Mucosa of rectum (tissue), 2 donors: ENCODE data around the gene SMIM10L2A.
"Not testable (repeated sequence)": the region's sequence is repeated elsewhere in the genome, so short reads cannot be mapped to it uniquely, and the experiment has no call there.

ENCODE experiments used
- H3K27ac ChIP-seq, 2 donors: one replicate each; pipeline ENCODE4 v1.7.0; 2013; ENCODE audit warnings: inconsistent platforms in 2 of 2, low read depth in 2 of 2, low read length in 2 of 2
- H3K27me3 ChIP-seq, 2 donors: one replicate each; pipeline ENCODE4 v1.7.0; 2013; ENCODE audit warnings: low read length in 2 of 2; ENCODE audit not compliant: control insufficient read depth in 2 of 2, insufficient read depth in 2 of 2
- H3K36me3 ChIP-seq, 2 donors: one replicate each; pipeline ENCODE4 v1.7.0; 2013; ENCODE audit warnings: low read length in 2 of 2; ENCODE audit not compliant: control insufficient read depth in 2 of 2, insufficient read depth in 2 of 2
- H3K4me1 ChIP-seq, 2 donors: one replicate each; pipeline ENCODE4 v1.7.0; 2013; ENCODE audit warnings: low read length in 2 of 2, mild to moderate bottlenecking in 1 of 2; ENCODE audit not compliant: control insufficient read depth in 2 of 2, insufficient read depth in 2 of 2
- H3K4me3 ChIP-seq, 2 donors: one replicate each; pipeline ENCODE4 v1.7.0; 2013; ENCODE audit warnings: low read length in 2 of 2
- H3K9ac ChIP-seq, 2 donors: one replicate each; pipeline ENCODE4 v1.7.0; 2013; ENCODE audit warnings: low read length in 2 of 2, low read depth in 1 of 2, mild to moderate bottlenecking in 1 of 2
- H3K9me3 ChIP-seq, 2 donors: one replicate each; pipeline ENCODE4 v1.7.0; 2013; ENCODE audit warnings: low read length in 2 of 2; ENCODE audit not compliant: control insufficient read depth in 2 of 2
- donor health status: healthy.
- donor health status: Normal muscosa, but diverticular disease.

The SMIM10L2A gene

DNA sequence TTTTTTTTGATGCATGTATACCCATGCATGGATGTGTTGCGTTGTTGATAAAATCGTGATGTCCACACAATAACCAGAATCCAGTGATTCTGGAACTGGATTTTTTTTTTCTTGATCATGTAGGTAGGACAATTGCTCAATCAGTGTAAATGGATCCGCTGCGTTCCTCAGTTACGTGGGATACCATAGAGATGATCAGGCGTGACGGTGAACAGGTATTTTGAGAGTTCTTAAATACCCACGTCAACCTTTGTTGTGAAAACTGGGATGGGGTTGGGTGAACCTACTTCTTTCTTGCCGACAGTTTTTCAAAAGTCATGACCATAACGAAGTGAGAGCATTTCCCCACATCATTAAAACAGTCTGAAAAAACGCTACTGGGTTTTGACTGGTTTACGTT is 913 bp upstream of the SMIM10L2A start:
- Histone ChIP-seq H3K4me3 (no peak overlapping the region), H3K9me3 (no peaks in the 10 kb centered on the region), H3K36me3 (no peaks in the 10 kb centered on the region), H3K9ac (no peak overlapping the region), H3K27ac (no peak overlapping the region), H3K4me1 (no peaks in the 10 kb centered on the region), H3K27me3 (peaks cover 0 to 3% of the 10 kb centered on the region in 2 donors)

DNA sequence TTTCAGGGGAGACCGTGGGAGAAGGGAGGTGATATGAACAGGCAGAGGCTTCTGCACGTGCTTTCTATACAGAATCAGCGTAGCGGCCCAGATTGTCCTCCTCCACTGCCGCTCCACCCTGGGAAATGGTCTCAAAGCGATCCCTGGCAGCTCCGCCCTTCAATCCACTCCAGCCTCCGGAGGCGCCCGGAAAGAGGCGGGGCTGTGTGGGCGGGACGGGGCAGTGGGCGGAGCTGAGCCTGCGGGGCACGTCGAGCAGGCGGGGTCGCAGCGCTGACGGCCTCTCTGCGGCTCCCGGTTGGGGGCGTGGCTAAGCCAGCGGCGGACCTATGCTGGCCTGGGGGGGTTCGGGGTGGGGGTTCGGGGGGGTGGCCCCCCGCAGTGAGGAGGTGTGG is 210 bp upstream of the SMIM10L2A start:
- no peak overlapping the region for H3K9ac ChIP-seq
- no peak overlapping the region for H3K27ac ChIP-seq
- peaks cover 0 to 6% of the 10 kb centered on the region in 2 donors for H3K27me3 ChIP-seq
- H3K4me3 ChIP-seq = peak overlapping the region; percentile 10 to 37
- no peaks in the 10 kb centered on the region for H3K9me3 ChIP-seq
- H3K4me1 ChIP-seq = no peaks in the 10 kb centered on the region
- H3K36me3 ChIP-seq = no peaks in the 10 kb centered on the region

DNA sequence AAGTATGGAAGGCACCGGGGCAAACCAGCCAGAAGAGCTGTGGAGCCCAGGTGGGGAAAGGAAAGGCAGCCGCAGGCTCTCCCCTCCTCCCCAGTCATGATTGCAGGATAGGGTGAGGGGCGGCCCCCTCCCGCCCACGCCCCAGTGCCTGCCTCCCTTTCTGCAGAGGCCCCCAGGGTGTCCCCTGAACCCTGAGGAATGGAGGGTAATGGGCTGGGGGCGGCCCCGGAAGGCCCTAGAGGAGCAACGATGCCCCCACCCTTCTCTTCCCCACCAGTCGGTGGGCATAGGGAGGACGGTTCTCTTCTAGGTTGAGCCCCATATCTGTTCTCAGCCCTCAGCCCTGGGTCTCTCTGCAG is 1.0 kb downstream of the SMIM10L2A start:
- not testable (repeated sequence) for H3K4me3 ChIP-seq, H3K9me3 ChIP-seq, H3K27ac ChIP-seq, H3K9ac ChIP-seq, H3K4me1 ChIP-seq, H3K36me3 ChIP-seq
- peaks cover 6 to 10% of the 10 kb centered on the region in 2 donors for H3K27me3 ChIP-seq

DNA sequence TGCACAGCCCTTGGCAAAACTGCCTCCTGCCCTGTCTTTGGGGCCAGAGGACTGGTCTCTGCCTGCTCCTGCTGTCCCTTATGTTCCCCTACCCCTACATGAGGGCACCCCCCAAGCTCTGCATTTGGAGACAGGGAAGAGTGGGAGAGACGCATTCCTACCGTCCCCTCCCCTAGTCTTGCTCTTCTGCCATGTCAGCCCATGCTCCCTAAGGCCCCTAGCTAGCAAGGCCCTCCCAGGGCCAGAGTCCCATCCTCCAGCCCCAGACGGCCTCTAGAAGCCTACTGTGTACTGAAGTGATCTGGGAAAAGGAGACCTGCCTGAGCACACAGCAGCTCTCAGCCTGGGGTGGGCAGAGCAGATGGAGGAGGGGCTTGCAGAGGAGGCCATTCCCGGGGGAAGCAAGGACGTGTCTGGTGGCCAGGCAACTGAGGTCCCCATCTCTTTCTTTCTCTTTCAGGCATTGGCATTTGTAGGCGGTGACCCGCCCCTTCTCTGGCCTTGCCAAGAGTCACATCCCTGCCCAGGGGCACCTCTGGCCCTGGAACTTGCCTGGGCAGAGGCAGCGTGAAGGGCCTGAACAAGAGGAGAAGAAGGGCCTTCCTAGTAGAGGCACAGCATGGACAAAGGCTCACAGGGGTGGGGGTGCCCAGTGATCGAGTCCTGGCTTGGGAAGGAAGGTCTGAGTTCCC is 1.6 kb downstream of the SMIM10L2A start:
- H3K36me3 ChIP-seq, H3K9ac ChIP-seq, H3K4me1 ChIP-seq, H3K27ac ChIP-seq, H3K9me3 ChIP-seq, H3K4me3 ChIP-seq: not testable (repeated sequence)
- peaks cover 6 to 10% of the 10 kb centered on the region in 2 donors for H3K27me3 ChIP-seq

DNA sequence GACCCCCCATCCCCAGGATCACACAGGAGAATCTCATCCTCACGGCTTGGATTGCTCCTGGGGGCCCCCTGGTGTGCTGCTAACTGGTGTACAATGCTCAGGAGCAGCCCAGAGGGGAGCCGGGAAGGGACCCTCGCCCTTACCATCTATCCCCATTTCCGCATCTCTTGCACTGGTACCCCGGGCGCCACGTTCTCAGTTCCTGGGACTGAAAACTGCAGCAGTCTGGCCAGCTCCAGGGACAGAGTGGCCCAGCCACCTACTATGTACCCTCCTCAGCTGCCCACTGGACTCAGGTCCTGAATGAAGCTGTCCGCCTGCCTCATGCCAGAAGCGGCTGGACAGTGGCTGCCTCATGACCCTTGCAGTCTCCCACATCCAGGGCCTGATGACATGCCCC is 2.7 kb downstream of the SMIM10L2A start:
- Histone ChIP-seq H3K9me3 (no peaks in the 10 kb centered on the region), H3K4me3 (no peak overlapping the region), H3K27ac (no peak overlapping the region), H3K27me3 (peaks cover 6 to 10% of the 10 kb centered on the region in 2 donors), H3K4me1 (no peaks in the 10 kb centered on the region), H3K9ac (no peak overlapping the region), H3K36me3 (no peaks in the 10 kb centered on the region)

DNA sequence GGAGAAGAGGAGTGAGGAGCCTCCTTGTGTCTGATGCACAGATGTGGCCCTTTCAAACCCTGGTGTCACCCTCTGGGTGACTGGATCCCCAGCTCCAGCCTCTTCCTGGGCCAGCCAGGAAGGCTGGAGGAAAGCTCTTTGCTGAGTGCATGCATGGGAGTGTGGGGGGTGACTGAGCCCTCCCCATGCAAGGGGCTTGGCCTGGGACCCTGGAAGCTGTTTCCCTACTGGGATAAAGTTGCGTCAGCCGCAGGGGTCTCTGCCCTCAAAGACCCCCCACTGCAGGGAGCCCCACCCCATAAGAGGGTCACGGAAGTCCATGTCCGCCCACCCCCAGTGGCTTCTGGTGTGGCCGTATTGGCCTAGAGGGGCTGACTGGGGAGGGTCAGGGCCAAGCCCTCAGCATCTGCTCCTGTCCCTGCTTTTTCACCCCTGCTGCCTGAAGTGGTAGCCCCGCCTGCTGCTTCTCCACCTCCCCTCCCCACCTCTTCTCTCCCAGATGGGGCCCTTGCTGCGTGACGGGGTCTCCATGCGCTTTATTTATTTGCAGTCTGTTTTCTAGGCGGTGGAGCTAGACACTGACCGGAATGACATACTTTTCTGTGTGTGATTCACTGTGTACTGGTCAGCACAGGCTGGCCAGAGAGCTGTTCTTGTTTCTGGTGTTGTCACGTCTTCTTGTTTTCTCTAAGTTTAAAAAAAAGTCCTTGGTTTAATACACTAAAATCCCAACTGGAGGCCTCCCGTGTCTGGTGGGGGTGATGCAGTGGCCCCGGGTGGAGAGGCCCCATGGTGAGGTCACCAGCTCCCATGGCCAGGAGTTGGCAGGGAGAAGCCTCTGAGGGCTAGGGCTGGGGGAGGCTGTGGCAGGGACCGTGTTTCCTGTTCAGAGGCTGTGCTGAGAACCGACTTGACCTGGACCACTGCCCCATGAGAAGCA is 3.6 kb downstream of the SMIM10L2A start:
- Histone ChIP-seq H3K4me1 (no peaks in the 10 kb centered on the region), H3K4me3 (no peak overlapping the region), H3K9ac (no peak overlapping the region), H3K9me3 (no peaks in the 10 kb centered on the region), H3K36me3 (no peaks in the 10 kb centered on the region), H3K27ac (no peak overlapping the region), H3K27me3 (peaks cover 6 to 10% of the 10 kb centered on the region in 2 donors)

DNA sequence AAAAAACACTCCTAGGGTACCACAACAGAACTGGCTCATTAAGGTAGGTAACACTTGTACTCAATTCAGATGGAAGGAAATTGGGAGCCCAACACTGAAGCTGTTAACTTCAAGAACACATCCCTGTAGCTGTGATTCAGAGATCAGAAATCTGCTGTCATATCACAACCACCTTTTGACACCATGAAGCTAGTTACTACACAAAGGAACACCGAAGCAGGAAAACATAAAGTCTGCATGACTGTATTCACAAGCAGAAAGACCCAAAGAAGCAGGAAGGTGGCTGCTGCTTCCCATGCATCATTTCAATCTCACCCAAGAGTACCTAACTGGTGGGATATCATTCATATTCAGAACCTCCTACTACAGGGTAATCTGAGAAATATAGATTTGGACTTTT is 7.7 kb downstream of the SMIM10L2A start:
- Histone ChIP-seq H3K4me1 (no peaks in the 10 kb centered on the region), H3K9ac (no peak overlapping the region), H3K27me3 (peaks cover 8 to 11% of the 10 kb centered on the region in 2 donors), H3K36me3 (no peaks in the 10 kb centered on the region), H3K9me3 (no peaks in the 10 kb centered on the region), H3K27ac (no peak overlapping the region), H3K4me3 (no peak overlapping the region)

DNA sequence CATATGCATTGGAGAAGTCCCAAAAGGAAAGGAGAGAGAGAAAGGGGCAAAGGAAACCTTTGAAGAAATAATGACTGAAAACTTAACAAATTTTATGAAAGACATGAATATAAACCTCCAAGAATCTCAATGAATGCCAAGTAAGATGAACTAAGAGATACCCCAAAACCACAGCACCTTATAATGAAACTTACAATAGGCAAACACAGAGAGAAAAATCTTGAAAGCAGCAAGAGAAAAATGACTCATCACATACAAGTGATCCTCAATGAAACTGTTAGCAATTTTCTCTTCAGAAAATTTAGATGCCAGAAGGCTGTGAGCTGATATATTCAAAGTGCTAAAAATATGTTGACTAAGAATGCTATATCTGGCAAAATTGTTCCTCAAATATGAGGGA is 10.1 kb downstream of the SMIM10L2A start:
- no peak overlapping the region for H3K4me3 ChIP-seq
- no peak overlapping the region for H3K9ac ChIP-seq
- H3K36me3 ChIP-seq = no peaks in the 10 kb centered on the region
- peaks cover 1 to 10% of the 10 kb centered on the region in 2 donors for H3K27me3 ChIP-seq
- no peaks in the 10 kb centered on the region for H3K4me1 ChIP-seq
- no peak overlapping the region for H3K27ac ChIP-seq
- no peaks in the 10 kb centered on the region for H3K9me3 ChIP-seq

DNA sequence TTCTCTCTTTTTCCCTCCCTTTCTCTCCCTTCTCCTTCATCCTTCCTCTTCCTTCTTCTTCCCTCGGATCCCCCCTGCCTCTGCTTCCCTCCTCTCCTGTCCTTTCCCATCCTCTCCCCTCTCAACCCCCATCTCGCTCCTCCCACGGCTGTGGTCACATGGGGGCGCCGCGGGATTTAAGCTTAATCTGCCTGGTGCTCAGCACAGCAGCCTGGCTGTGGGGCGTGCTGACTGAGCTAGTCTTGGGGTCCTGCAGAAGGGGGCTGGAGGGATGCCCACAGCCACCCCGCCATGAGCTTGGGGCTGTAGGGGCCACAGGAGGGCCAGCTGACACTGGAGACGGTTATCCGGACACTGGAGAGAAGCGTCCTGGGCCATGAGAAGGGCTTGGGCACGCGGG is 10.7 kb downstream of the SMIM10L2A start:
- no peaks in the 10 kb centered on the region for H3K9me3 ChIP-seq
- no peaks in the 10 kb centered on the region for H3K36me3 ChIP-seq
- H3K27ac ChIP-seq = no peak overlapping the region
- no peak overlapping the region for H3K4me3 ChIP-seq
- H3K27me3 ChIP-seq = peaks cover 0 to 5% of the 10 kb centered on the region in 2 donors
- H3K4me1 ChIP-seq = no peaks in the 10 kb centered on the region
- no peak overlapping the region for H3K9ac ChIP-seq

DNA sequence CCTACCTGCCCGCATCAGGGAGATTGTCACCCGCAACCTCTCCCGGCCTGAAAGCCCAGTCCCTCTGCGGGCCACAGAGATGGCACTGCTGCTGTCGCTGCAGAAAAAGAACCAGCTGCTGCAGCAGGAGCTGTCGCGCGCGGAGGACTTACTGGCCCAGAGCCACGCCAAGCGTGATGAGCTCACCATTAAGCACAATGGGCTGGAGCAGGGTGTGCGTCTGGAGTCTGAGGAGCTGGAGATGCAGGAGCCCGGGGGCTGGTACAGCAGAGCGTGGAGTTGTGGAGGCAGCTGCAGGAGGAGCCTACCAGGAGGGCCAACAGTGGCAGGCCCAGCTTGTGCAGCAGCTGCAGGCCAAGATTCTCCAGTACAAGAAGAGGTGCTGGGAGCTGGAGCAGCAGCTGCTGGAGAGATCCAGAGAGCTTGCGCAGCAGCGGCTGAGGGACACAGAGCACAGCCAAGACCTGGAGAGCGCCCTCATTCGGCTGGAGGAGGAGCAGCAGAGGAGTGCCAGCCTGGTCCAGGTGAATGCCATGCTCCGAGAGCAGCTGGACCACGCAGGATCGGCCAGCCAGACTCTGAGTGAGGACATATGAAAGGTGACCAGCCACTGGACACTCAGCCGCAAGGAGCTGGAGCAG is 11.3 kb downstream of the SMIM10L2A start:
- Histone ChIP-seq H3K4me3 (no peak overlapping the region), H3K27ac (no peak overlapping the region), H3K9me3 (no peaks in the 10 kb centered on the region), H3K27me3 (peaks cover 0 to 5% of the 10 kb centered on the region in 2 donors), H3K9ac (no peak overlapping the region), H3K36me3 (no peaks in the 10 kb centered on the region), H3K4me1 (no peaks in the 10 kb centered on the region)
